MM.1S (cell line): ENCODE results near the gene TMEM132E.

ENCODE experiments used
- DNase-seq: peaks from one replicate; pipeline ENCODE4 v3.0.0-alpha.2; 2015
- H2AFZ ChIP-seq: fragments of 300-600 bp; sonication (generic); 2 replicates; pipeline ENCODE4 v1.6.0; 2016; ENCODE audit warnings: antibody characterized with exemption, low read length
- H3F3A ChIP-seq: fragments of 300-600 bp; sonication (generic); 2 replicates; pipeline ENCODE4 v1.6.1; 2016; ENCODE audit warnings: mild to moderate bottlenecking, antibody characterized with exemption, low read length, moderate library complexity, mixed read lengths; ENCODE audit not compliant: insufficient read depth
- H3K27ac ChIP-seq: fragments of 300-600 bp; sonication (generic); 2 replicates; pipeline ENCODE4 v1.5.1; 2016; ENCODE audit warnings: mild to moderate bottlenecking, low read length
- H3K27me3 ChIP-seq: fragments of 300-600 bp; sonication (generic); replicated peaks from 2 replicates; pipeline ENCODE4 v1.6.0; 2016; ENCODE audit warnings: low read length; ENCODE audit not compliant: insufficient read depth
- H3K36me3 ChIP-seq: fragments of 300-600 bp; sonication (generic); replicated peaks from 2 replicates; pipeline ENCODE4 v1.6.1; 2016; ENCODE audit warnings: mild to moderate bottlenecking, low read length, mixed read lengths; ENCODE audit not compliant: insufficient read depth
- H3K4me1 ChIP-seq: fragments of 300-600 bp; sonication (generic); 2 replicates; pipeline ENCODE4 v1.6.1; 2016; ENCODE audit warnings: low read length, mixed read lengths
- H3K4me2 ChIP-seq: fragments of 300-600 bp; sonication (generic); 2 replicates; pipeline ENCODE4 v1.6.0; 2016; ENCODE audit warnings: low read depth, low read length
- H3K4me3 ChIP-seq: fragments of 300-600 bp; sonication (generic); 2 replicates; pipeline ENCODE4 v1.5.1; 2016; ENCODE audit warnings: low read length, mixed read lengths
- H3K79me2 ChIP-seq: fragments of 300-600 bp; sonication (generic); 2 replicates; pipeline ENCODE4 v1.6.1; 2016; ENCODE audit warnings: mixed run types, low read length, mixed read lengths
- H3K9ac ChIP-seq: fragments of 300-600 bp; sonication (generic); 2 replicates; pipeline ENCODE4 v1.6.1; 2016; ENCODE audit warnings: low read length, mixed read lengths
- H3K9me2 ChIP-seq: fragments of 300-600 bp; sonication (generic); replicated peaks from 2 replicates; pipeline ENCODE4 v1.6.1; 2016; ENCODE audit warnings: mild to moderate bottlenecking, low read length, mixed read lengths; ENCODE audit not compliant: insufficient read depth
- H3K9me3 ChIP-seq: fragments of 300-600 bp; sonication (generic); replicated peaks from 2 replicates; pipeline ENCODE4 v1.6.1; 2016; ENCODE audit warnings: mild to moderate bottlenecking, low read length, mixed read lengths; ENCODE audit not compliant: insufficient read depth
- H4K20me1 ChIP-seq: fragments of 300-600 bp; sonication (generic); 2 replicates; pipeline ENCODE4 v1.6.1; 2016; ENCODE audit warnings: mild to moderate bottlenecking, low read length, moderate library complexity, mixed read lengths; ENCODE audit not compliant: insufficient read depth
- EZH2 ChIP-seq: fragments of 300-600 bp; sonication (generic); optimal IDR thresholded peaks from 2 replicates; pipeline ENCODE3; 2017; ENCODE audit warnings: low read depth, mild to moderate bottlenecking, antibody characterized with exemption, low read length, mixed read lengths
- EZH2phosphoT487 ChIP-seq: fragments of 300-600 bp; sonication (generic); IDR thresholded peaks from 2 replicates; pipeline ENCODE4 v1.6.1; 2018; ENCODE audit warnings: antibody characterized with exemption, low read length
- TF ChIP-seq, protein P1 (sequence below): fragments of 300-600 bp; sonication (generic); IDR thresholded peaks from 2 replicates; pipeline ENCODE4 v1.5.1; 2016; ENCODE audit warnings: antibody characterized with exemption, low read length, mixed read lengths

Gene TMEM132E

DNA sequence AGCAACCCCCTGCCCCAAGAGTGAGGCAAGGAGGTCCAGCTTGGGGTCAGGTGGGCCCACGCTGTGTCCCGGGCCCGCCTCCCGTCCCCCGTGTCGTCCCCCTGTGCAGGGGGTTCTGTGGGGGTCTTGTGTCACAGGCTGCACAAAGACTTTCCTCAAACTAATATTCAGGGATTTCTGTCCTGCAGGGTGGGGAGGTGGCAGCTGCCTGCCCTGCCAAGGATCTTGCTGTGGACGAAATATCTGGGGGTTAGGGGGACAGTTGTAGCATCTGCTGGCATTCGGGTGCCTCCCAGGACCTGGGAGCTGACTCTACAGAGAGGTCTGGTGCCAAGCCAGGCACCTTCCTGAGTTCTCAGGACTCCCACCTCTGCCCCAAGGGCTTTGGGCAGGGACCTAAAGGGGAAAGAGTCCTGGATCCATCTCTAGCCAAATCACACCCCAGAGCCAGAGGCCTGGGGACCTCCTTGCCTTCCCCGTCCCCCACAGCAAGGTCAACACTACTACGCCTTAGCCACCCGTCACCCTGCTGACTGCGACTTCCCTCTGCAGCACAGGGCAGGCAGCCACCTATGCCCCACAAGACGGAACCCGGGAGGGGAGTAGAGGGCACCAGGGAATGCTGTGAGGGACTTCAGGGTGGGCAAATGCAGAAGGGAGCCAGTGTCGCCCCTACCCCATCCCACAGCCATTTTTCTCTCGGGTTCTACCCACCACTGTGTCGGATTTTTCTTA lies 59.3 kb downstream of the TMEM132E start:
- Histone ChIP-seq H3K9ac (no peak overlapping the region; the same call in 1 of the 2 replicates), H3K9me2 (no peaks in the 10 kb centered on the region)
- no peak for DNase-seq

DNA sequence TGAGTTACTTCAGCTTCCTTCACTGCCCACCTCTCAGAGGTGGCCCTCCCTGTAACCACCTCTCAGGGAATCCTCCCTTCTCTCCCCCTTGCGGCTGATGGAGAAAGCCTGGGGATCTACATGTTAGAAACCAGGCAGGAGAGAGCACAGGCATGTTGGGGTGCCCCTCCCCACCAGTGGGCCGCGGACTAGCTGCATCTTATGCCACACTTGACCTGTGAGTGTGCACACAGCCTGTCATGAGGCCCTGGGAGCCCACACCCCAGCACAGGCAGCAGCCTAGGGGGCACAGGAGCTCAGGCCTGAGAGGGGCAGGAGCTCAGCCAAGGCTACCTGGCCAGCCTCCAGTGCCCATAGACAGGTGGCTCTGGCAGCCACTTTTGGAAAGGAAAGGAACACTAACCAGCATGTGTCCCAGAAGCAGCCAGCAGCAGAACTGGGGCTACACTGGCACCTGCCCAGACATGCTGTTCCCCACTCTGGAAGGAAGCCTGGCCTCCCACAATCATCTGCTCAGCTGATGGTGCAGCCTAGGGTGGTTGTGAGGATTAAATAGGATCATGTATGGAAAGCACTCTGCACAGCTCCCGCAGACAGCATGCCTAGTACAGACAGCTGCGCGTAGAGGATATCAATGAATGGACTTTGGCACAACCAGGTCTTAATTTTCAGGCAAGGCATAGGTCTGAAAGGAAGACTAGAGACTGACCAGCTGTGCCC lies 60.5 kb downstream of the TMEM132E start:
- Histone ChIP-seq H3K9me3 (no peaks in the 10 kb centered on the region), H3K79me2 (no peaks in the 10 kb centered on the region), H2AFZ (no peak overlapping the region), H3F3A (no peaks in the 10 kb centered on the region), H3K9ac (no peak overlapping the region), H3K27me3 (peaks cover 32% of the 10 kb centered on the region), H4K20me1 (no peaks in the 10 kb centered on the region), H3K9me2 (no peaks in the 10 kb centered on the region), H3K4me3 (no peak overlapping the region), H3K4me2 (no peak overlapping the region), H3K27ac (no peak overlapping the region), H3K4me1 (no peaks in the 10 kb centered on the region), H3K36me3 (no peaks in the 10 kb centered on the region)
- no peak for DNase-seq
- TF ChIP-seq EZH2phosphoT487, result no peak
- TF ChIP-seq, protein P1, sequence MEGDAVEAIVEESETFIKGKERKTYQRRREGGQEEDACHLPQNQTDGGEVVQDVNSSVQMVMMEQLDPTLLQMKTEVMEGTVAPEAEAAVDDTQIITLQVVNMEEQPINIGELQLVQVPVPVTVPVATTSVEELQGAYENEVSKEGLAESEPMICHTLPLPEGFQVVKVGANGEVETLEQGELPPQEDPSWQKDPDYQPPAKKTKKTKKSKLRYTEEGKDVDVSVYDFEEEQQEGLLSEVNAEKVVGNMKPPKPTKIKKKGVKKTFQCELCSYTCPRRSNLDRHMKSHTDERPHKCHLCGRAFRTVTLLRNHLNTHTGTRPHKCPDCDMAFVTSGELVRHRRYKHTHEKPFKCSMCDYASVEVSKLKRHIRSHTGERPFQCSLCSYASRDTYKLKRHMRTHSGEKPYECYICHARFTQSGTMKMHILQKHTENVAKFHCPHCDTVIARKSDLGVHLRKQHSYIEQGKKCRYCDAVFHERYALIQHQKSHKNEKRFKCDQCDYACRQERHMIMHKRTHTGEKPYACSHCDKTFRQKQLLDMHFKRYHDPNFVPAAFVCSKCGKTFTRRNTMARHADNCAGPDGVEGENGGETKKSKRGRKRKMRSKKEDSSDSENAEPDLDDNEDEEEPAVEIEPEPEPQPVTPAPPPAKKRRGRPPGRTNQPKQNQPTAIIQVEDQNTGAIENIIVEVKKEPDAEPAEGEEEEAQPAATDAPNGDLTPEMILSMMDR, result no peak
- no peak for TF ChIP-seq EZH2

More for the DNA sequence above, 59.3 kb downstream of the TMEM132E start:
- H3K79me2 ChIP-seq, result no peaks in the 10 kb centered on the region
- H3K9me3 ChIP-seq, result no peaks in the 10 kb centered on the region
- no peaks in the 10 kb centered on the region for H3K36me3 ChIP-seq
- TF ChIP-seq, protein P1, result no peak
- TF ChIP-seq EZH2phosphoT487 (no peak), EZH2 (no peak)
- H2AFZ ChIP-seq, result peak overlapping the region; percentile 89; the same call in 1 of the 2 replicates
- H4K20me1 ChIP-seq, result no peaks in the 10 kb centered on the region
- no peak overlapping the region for H3K4me3 ChIP-seq
- no peak overlapping the region for H3K27ac ChIP-seq
- H3K4me1 ChIP-seq, result peaks cover 8% of the 10 kb centered on the region
- no peaks in the 10 kb centered on the region for H3F3A ChIP-seq
- H3K27me3 ChIP-seq, result peaks cover 32% of the 10 kb centered on the region
- peak overlapping the region; percentile 89; the same call in 1 of the 2 replicates for H3K4me2 ChIP-seq

DNA sequence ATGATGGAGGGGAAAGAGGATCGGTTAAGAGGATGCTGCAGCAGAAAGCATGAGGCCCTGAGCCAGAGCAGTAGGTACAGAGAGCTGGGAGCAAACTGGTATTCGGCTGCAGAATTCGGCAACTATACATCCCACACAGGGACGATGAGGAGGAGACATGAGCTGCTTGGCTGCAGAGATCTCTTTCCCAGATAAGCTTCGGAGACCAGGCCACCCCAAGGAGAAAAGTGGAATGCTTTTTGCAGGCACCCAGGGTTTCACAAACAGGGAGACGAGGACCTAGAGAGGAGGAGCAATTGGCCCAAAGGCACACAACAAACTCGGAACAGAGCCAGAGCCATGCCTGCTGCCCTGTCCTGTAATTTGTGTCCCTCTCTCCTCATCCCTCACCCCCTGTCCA lies 62.0 kb downstream of the TMEM132E start:
- Histone ChIP-seq H2AFZ (no peak overlapping the region), H3K9me3 (no peaks in the 10 kb centered on the region), H3K79me2 (no peaks in the 10 kb centered on the region), H3K4me3 (no peak overlapping the region), H3K27ac (no peak overlapping the region), H3K9ac (no peak overlapping the region), H3K27me3 (peaks cover 32% of the 10 kb centered on the region), H4K20me1 (no peaks in the 10 kb centered on the region), H3F3A (no peaks in the 10 kb centered on the region), H3K9me2 (no peaks in the 10 kb centered on the region), H3K4me2 (no peak overlapping the region), H3K36me3 (no peaks in the 10 kb centered on the region), H3K4me1 (no peaks in the 10 kb centered on the region)
- DNase-seq, result no peak
- no peak for TF ChIP-seq EZH2
- TF ChIP-seq, protein P1, result no peak
- TF ChIP-seq EZH2phosphoT487, result no peak
